GM12865 (cell line): Measurements from ENCODE around the gene TBC1D7.
A peak's percentile ranks its signal among the peaks of the same experiment; 100 is the strongest.

Experiments
- DNase-seq: peaks from one replicate; pipeline ENCODE4 v3.0.0; 2010; ENCODE audit warnings: low read depth
- H3K4me3 ChIP-seq: 2 replicates; pipeline ENCODE4 v1.5.1; 2011; ENCODE audit warnings: mild to moderate bottlenecking, low read depth, low read length, control low read depth
- CTCF ChIP-seq: IDR thresholded peaks from 2 replicates; pipeline ENCODE4 v1.5.1; 2011; ENCODE audit warnings: low read length, control low read depth, low read depth, inconsistent platforms; ENCODE audit not compliant: insufficient read depth; ENCODE audit errors: missing control alignments

The TBC1D7 gene

GRCh38 chr6:13300643-13301590, 27.4 kb downstream of the TBC1D7 start:
- no peak for TF ChIP-seq CTCF

GRCh38 chr6:13299918-13300317, 28.4 kb downstream of the TBC1D7 start:
- no peak for TF ChIP-seq CTCF
- H3K4me3 ChIP-seq = no peak overlapping the region
- no peak for DNase-seq

More at GRCh38 chr6:13300643-13301590, 27.4 kb downstream of the TBC1D7 start:
- no peak for DNase-seq
- no peak overlapping the region for H3K4me3 ChIP-seq

GRCh38 chr6:13299403-13299821, 28.9 kb downstream of the TBC1D7 start:
- no peak overlapping the region for H3K4me3 ChIP-seq
- no peak for TF ChIP-seq CTCF
- DNase-seq = no peak

GRCh38 chr6:13298446-13298845, 29.9 kb downstream of the TBC1D7 start:
- no peak for DNase-seq
- H3K4me3 ChIP-seq = no peak overlapping the region
- no peak for TF ChIP-seq CTCF

GRCh38 chr6:13297391-13297790, 30.9 kb downstream of the TBC1D7 start:
- H3K4me3 ChIP-seq = no peak overlapping the region
- no peak for TF ChIP-seq CTCF
- DNase-seq = no peak

- H3K4me3 ChIP-seq = no peak overlapping the region
- peak; percentile 20 for DNase-seq
- TF ChIP-seq CTCF = no peak
Observed at GRCh38 chr6:13296536-13296997, 31.8 kb downstream of the TBC1D7 start.

GRCh38 chr6:13295576-13295975, 32.8 kb downstream of the TBC1D7 start:
- no peak for TF ChIP-seq CTCF
- no peak overlapping the region for H3K4me3 ChIP-seq
- DNase-seq = no peak
